Measurements from ENCODE around the gene SLC9A7. TPM values are rescaled to one million over a fixed set of nuclear protein-coding genes. Genes with fewer than 3 reads are reported as not detected.

SLC9A7 gene
- total RNA-seq, 1 donor from 2014 or later: 1.9 TPM

GRCh38 chrX:46649421-46650260 is 109.3 kb downstream of the SLC9A7 start:
- peak; percentile 49 for DNase-seq (ENCODE audit: low spot score)

GRCh38 chrX:46648660-46649059 is 110.3 kb downstream of the SLC9A7 start:
- no peak for DNase-seq (ENCODE audit: low spot score)

- DNase-seq (ENCODE audit: low spot score): no peak
Measured at GRCh38 chrX:46647251-46647650, 111.7 kb downstream of the SLC9A7 start.

GRCh38 chrX:46645614-46646013 is 113.3 kb downstream of the SLC9A7 start:
- DNase-seq (ENCODE audit: low spot score): no peak

- DNase-seq (ENCODE audit: low spot score): no peak
Measured at GRCh38 chrX:46643636-46644035, 115.3 kb downstream of the SLC9A7 start.

GRCh38 chrX:46642145-46642544 is 116.8 kb downstream of the SLC9A7 start:
- DNase-seq (ENCODE audit: low spot score): no peak

GRCh38 chrX:46637938-46638337 is 121.0 kb downstream of the SLC9A7 start:
- DNase-seq (ENCODE audit: low spot score): no peak

GRCh38 chrX:46636223-46636622 is 122.7 kb downstream of the SLC9A7 start:
- DNase-seq (ENCODE audit: low spot score): no peak

- no peak for DNase-seq (ENCODE audit: low spot score)
Measured at GRCh38 chrX:46635186-46635585, 123.7 kb downstream of the SLC9A7 start.

- no peak for DNase-seq (ENCODE audit: low spot score)
Measured at GRCh38 chrX:46634577-46634976, 124.3 kb downstream of the SLC9A7 start.

- no peak for DNase-seq (ENCODE audit: low spot score)
Measured at GRCh38 chrX:46630141-46630540, 128.8 kb downstream of the SLC9A7 start.

GRCh38 chrX:46628460-46629371 is 130.2 kb downstream of the SLC9A7 start:
- DNase-seq (ENCODE audit: low spot score): peak; percentile 24

GRCh38 chrX:46627711-46628419 is 131.1 kb downstream of the SLC9A7 start:
- DNase-seq (ENCODE audit: low spot score): no peak

GRCh38 chrX:46627062-46627461 is 131.9 kb downstream of the SLC9A7 start:
- DNase-seq (ENCODE audit: low spot score): no peak

- no peak for DNase-seq (ENCODE audit: low spot score)
Measured at GRCh38 chrX:46626566-46626965, 132.4 kb downstream of the SLC9A7 start.

- no peak for DNase-seq (ENCODE audit: low spot score)
Measured at GRCh38 chrX:46624090-46624786, 134.7 kb downstream of the SLC9A7 start.

- DNase-seq (ENCODE audit: low spot score): no peak
Measured at GRCh38 chrX:46621572-46621971, 137.3 kb downstream of the SLC9A7 start.

GRCh38 chrX:46620505-46620904 is 138.4 kb downstream of the SLC9A7 start:
- DNase-seq (ENCODE audit: low spot score): no peak

- DNase-seq (ENCODE audit: low spot score): no peak
Measured at GRCh38 chrX:46618947-46619346, 140.0 kb downstream of the SLC9A7 start.

- no peak for DNase-seq (ENCODE audit: low spot score)
Measured at GRCh38 chrX:46617906-46618305, 141.0 kb downstream of the SLC9A7 start.

- DNase-seq (ENCODE audit: low spot score): no peak
Measured at GRCh38 chrX:46611658-46612362, 147.1 kb downstream of the SLC9A7 start.

Data from umbilical cord (tissue), 2 donors.